GM12875 (cell line): Measurements from ENCODE around the gene ANKK1.

Experiments
- H3K4me3 ChIP-seq: one replicate; pipeline ENCODE4 v1.5.1; 2011; ENCODE audit warnings: low read depth, low read length, control low read depth
- TF ChIP-seq, protein P1 (sequence below): IDR thresholded peaks from 2 replicates; pipeline ENCODE4 v1.5.1; 2011; ENCODE audit warnings: low read depth, mild to moderate bottlenecking, control low read depth, inconsistent platforms, low read length, moderate library complexity, borderline replicate concordance; ENCODE audit not compliant: insufficient read depth

ANKK1 gene

DNA sequence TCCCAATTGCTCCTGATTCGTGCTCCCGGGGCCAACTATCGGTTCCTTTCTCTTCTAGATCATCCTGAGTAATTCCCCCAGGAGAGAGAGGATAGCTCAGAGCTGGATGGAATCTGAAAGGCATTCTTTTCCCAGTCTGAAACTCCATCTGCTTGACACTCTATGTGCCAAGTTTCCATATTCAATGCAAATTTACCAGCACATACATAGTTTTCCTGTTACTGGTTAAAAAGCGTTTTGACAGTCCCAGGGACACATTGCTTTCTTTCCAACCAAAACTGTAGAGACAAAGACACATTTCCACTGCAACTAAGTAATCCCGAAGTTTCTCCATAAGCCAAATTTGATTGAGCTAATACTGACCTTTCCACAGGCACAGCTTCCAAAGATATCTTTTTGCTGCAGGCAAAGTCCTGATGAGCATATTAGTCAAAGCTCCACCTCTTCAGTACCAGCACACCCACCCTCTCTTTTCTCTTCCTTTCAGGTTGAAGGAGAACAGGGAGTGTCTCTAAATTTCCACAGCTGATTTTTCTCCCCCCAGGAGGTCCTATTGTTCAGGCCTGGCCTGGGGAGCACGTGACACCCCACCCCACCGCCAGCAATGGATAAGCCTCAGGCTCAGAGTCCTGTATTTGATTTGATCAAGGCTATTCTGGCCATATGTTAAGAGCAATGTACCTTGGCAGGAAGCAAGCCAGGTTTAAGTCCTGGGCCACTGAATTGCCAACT lies 9.7 kb upstream of the ANKK1 start:
- TF ChIP-seq, protein P1, sequence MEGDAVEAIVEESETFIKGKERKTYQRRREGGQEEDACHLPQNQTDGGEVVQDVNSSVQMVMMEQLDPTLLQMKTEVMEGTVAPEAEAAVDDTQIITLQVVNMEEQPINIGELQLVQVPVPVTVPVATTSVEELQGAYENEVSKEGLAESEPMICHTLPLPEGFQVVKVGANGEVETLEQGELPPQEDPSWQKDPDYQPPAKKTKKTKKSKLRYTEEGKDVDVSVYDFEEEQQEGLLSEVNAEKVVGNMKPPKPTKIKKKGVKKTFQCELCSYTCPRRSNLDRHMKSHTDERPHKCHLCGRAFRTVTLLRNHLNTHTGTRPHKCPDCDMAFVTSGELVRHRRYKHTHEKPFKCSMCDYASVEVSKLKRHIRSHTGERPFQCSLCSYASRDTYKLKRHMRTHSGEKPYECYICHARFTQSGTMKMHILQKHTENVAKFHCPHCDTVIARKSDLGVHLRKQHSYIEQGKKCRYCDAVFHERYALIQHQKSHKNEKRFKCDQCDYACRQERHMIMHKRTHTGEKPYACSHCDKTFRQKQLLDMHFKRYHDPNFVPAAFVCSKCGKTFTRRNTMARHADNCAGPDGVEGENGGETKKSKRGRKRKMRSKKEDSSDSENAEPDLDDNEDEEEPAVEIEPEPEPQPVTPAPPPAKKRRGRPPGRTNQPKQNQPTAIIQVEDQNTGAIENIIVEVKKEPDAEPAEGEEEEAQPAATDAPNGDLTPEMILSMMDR, result no peak
- no peak overlapping the region for H3K4me3 ChIP-seq

DNA sequence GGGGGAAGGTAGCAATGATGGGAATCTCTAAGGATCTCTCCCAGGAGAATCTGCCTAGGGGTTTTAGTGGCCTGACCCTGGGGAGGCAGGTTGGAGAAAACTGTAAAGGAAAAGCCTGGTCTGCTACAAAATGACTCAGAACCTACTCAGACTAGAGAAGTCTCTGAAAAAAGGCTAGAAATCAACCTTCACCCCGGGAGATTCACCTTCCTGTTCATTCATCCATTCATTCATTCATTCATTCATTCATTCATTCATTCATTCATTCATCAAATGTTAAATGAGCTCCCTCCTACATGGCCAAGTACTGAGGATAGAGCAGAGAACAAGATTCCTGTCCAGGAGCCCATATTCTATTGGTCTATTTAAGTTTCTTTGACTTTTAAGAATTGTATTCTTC lies 8.9 kb upstream of the ANKK1 start:
- H3K4me3 ChIP-seq, result no peak overlapping the region
- TF ChIP-seq, protein P1, result no peak

DNA sequence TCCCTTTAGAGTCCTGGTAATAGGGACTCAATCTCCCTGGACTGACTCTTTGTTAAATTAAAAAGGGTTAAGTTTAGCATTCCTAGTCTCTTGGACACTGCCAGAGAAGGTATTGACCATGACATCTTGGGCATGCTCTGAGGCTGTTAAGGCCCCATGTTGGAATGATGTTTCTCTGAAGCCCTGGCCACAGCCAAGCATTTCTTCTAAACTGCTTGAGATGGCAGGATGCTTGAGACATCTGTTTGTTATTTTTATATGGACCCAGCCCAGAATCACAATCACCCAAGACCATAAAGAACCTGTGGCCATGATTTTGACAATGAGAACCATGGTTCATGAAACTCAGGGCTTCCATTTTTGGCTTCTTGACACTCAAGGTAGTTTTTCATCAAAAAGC lies 5.5 kb upstream of the ANKK1 start:
- no peak overlapping the region for H3K4me3 ChIP-seq
- TF ChIP-seq, protein P1, result no peak

DNA sequence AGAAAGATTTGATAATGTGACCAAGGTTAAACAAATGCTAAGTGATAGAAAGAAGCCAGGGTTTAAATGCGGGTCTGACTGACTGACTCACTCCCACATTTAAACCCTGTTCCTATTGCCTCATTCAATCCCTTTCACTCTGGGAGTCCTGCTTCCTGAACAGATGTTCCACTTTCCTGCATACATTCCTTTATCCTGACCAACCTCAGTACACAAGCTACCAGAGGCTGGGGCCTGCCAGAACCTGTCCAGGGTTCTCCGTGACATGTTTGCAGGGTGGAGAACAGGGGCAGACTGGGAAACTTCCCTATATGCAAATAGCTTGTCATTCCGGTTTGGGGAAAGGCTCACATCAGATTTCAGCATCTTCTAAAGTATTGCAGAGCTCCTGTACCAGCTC lies 3.0 kb upstream of the ANKK1 start:
- no peak overlapping the region for H3K4me3 ChIP-seq
- TF ChIP-seq, protein P1, result no peak

DNA sequence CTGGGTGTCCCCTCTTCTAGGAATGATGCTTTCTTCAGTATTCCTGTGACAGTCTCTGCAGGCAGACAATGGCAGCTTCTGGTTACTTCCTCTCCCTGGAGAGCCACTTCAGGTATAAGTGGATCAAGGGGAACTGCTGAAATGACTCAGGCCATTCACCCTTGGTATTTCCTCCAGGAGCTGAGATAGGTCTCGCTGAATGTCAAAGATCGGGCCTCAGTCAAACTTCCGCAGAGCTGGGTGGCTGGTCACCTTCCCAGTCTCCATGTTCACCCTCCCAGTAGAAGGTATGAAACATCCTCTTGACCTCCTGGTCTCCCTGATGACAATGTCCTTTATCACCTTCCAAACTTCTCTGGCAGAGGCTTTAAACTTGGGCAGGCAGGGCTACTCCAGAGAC lies 1.8 kb upstream of the ANKK1 start:
- no peak overlapping the region for H3K4me3 ChIP-seq
- TF ChIP-seq, protein P1, result no peak

DNA sequence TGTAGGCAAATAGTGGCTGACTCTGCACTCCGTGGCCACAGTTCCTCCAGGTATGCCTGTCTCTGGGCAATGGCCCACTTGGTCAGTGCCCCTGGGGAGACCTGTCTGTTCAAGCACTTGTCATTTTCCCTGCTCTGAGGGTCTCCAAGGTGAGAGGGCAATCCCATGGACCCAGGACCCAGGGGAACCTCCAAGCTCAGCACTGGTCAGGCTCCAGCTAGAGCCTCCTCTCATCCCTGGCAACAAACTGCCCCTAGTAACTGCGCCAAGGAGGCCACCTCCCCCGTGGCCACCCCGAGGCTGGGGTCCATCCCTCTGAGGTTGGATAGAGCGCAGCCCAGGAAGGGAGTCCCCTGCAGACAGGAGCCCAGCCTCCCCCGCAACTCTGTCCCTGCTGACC lies 713 bp upstream of the ANKK1 start:
- TF ChIP-seq, protein P1, result no peak
- H3K4me3 ChIP-seq, result no peak overlapping the region

DNA sequence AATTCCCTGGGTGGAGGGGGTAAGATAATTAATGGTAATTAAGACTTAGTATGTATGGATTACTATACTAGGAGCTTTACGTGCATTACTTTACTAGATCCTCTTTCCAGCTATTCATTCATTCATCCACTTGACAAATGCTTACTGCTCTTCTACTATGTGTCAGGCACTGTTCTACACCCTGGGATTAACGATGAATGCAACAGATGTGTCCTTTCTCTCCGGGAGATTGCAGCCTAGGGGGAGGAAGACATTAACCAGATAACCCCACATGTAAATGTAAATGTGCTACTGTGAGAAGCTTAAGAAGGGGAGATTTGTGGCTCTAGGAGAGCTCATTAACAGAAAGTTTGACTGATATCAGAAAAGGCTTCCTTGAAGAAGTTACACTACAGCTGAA lies 1.7 kb downstream of the ANKK1 start:
- no peak overlapping the region for H3K4me3 ChIP-seq
- TF ChIP-seq, protein P1, result no peak
